T-helper 17 cell (primary cell): Measurements from ENCODE around the gene TMEM87B. TPM values are rescaled to one million over a fixed set of nuclear protein-coding genes. Genes with fewer than 3 reads are reported as not detected.
"Not testable (repeated sequence)": the region's sequence is repeated elsewhere in the genome, so short reads cannot be mapped to it uniquely, and the experiment has no call there.

Experiments used
- ATAC-seq: fragments of 150-1000 bp; cut with Tn5 transposase; 2 replicates; pipeline ENCODE4 v1.10.0; 2021; ENCODE audit warnings: mild to moderate bottlenecking, moderate library complexity
- DNase-seq, 3 donors: peaks; one replicate each; pipeline versions ENCODE4 v3.0.0 to v3.0.0-alpha.2; 2020 to 2021
- H3K9me3 ChIP-seq: one replicate; pipeline ENCODE4 v1.7.0; 2013; ENCODE audit warnings: low read length, mild to moderate bottlenecking; ENCODE audit not compliant: control insufficient read depth, poor library complexity, severe bottlenecking
- H3K27ac Mint-ChIP-seq: one replicate; pipeline ENCODE4 v1.8.0; 2022; ENCODE audit warnings: mild to moderate bottlenecking, moderate library complexity, mixed read lengths
- H3K27me3 Mint-ChIP-seq: one replicate; pipeline ENCODE4 v1.8.0; 2022; ENCODE audit warnings: mixed read lengths
- H3K36me3 Mint-ChIP-seq: one replicate; pipeline ENCODE4 v1.8.0; 2022; ENCODE audit warnings: low read depth, mixed read lengths
- H3K4me1 Mint-ChIP-seq: one replicate; pipeline ENCODE4 v1.8.0; 2022; ENCODE audit warnings: mild to moderate bottlenecking, mixed read lengths
- H3K4me3 Mint-ChIP-seq: one replicate; pipeline ENCODE4 v1.8.0; 2022; ENCODE audit warnings: mild to moderate bottlenecking, moderate library complexity, mixed read lengths
- total RNA-seq, 4 donors: library from RNA in 2 of 4; stranded (reverse) in 2 of 4; gene quantifications; one replicate each; pipeline ENCODE4 v1.2.3 and lab custom pipeline; 2022 to 2026

Gene TMEM87B
- total RNA-seq, 2 donors from 2014 or later, result 16.3 to 23.1 TPM

DNA sequence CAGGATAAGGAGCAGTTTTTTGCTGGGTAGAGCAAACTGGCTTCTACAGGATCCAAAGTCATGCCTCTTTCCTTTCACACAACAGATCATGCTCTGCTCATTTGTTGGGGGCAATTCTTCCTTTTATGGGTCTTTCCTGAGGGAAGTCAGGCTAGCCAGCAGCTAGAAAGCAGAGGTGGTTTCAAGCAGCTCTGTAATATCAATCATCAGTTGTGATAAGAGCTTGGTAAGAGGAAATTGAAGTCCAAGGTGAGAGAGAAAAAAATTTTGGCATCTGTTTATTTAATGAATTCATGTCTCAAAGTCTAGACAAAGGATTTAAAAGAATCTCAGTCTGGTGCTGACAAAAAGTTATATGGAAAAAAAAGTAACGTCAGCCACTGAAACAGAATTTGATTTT lies 6.2 kb downstream of the TMEM87B start:
- H3K4me1 Mint-ChIP-seq, result peaks cover 42% of the 10 kb centered on the region
- no peak for ATAC-seq
- H3K4me3 Mint-ChIP-seq, result no peak overlapping the region

DNA sequence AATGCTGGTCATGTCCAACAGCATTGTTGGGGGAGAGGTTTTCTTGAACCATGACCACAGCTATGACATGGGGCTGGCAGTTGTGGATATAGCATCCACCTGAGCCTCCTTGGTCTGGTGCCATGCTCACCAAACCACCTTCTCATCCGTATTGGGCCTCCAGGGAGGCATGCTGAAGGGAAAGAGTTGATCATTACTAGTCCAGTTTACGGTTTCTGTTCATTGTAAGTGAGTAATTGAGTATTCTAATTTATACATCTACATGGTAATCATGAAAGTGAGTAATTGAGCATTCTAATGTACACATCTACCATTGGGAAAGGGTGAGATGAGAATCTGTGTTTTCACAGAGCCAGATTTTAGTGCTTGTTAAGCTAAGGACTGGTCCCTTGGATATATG lies 6.8 kb downstream of the TMEM87B start:
- DNase-seq (no peak), ATAC-seq (no peak)
- Mint-ChIP-seq H3K27me3 (no peaks in the 10 kb centered on the region), H3K4me1 (peaks cover 40% of the 10 kb centered on the region), H3K36me3 (peaks cover 20% of the 10 kb centered on the region), H3K4me3 (no peak overlapping the region), H3K27ac (no peak overlapping the region)
- H3K9me3 ChIP-seq, result no peaks in the 10 kb centered on the region

More for the DNA sequence above, 6.2 kb downstream of the TMEM87B start:
- no peak overlapping the region for H3K27ac Mint-ChIP-seq
- H3K36me3 Mint-ChIP-seq, result peaks cover 18% of the 10 kb centered on the region
- no peaks in the 10 kb centered on the region for H3K27me3 Mint-ChIP-seq
- DNase-seq, result no peak
- no peaks in the 10 kb centered on the region for H3K9me3 ChIP-seq

DNA sequence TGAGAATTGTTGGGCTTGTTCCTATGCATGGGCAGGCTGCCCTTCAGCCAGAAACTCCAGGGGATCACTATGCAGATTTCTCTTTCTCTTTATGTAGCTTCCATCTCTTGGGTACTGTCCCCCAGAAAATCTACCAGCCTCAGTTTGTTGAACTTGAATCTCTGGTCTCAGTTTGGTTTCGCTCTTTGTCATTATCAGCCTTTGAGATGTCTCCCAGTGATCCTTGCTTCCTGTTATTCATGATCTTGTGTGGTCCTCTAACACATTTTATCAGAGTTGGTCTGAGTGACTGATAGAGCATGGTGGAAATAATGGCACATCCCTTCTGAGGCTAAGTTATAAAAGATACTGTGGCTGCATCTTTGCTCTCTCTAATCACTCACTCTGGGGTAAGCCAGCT lies 7.8 kb downstream of the TMEM87B start:
- H3K27ac Mint-ChIP-seq, result peak overlapping the region; percentile 62
- H3K4me3 Mint-ChIP-seq, result no peak overlapping the region
- H3K9me3 ChIP-seq, result no peaks in the 10 kb centered on the region
- H3K36me3 Mint-ChIP-seq, result peaks cover 23% of the 10 kb centered on the region
- H3K4me1 Mint-ChIP-seq, result peaks cover 40% of the 10 kb centered on the region
- no peak for ATAC-seq
- H3K27me3 Mint-ChIP-seq, result no peaks in the 10 kb centered on the region
- DNase-seq, result no peak

DNA sequence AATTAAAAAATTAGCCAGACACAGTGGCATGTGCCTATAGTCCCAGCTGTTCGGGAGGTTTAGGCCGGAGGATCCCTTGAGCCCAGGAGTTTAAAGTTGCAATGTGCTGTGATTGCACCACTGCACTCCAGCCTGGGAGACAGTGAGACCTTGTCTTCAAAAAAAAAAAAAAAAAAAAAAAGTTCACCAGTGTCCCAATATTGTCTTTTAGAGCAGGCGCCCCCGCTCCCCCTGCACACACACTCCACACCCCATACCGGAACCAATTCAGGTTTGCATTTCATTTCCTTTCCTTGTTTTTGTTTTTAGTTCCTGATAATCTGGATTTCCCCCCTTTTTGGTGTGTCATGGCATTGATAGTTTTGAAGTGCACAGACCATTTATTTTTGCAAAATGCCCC lies 10.4 kb downstream of the TMEM87B start:
- no peaks in the 10 kb centered on the region for H3K9me3 ChIP-seq
- DNase-seq (no peak), ATAC-seq (no peak)
- no peak overlapping the region for H3K27ac Mint-ChIP-seq
- H3K27me3 Mint-ChIP-seq, result no peaks in the 10 kb centered on the region
- H3K36me3 Mint-ChIP-seq, result peaks cover 20% of the 10 kb centered on the region
- peaks cover 26% of the 10 kb centered on the region for H3K4me1 Mint-ChIP-seq
- H3K4me3 Mint-ChIP-seq, result peak overlapping the region; percentile 33

DNA sequence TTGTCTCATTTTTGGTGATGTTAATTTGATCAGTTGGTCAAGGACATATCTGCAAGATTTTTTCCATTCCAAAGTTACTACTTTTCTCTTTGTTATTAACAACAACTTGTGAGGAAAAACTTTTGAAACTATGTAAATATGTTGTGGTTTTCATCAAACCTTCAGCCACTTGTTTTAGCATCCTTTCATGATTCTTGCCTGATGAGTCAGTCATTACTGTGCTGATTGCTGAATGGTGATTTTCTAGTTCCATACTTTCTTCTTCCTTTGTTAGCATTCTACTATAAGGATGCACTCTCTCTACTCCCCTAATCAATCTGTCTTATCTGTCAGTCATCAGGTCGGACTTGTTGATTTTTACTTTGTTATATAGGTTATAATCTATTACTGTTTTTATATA lies 10.9 kb downstream of the TMEM87B start:
- ATAC-seq (no peak), DNase-seq (no peak)
- peaks cover 26% of the 10 kb centered on the region for H3K4me1 Mint-ChIP-seq
- H3K9me3 ChIP-seq, result no peaks in the 10 kb centered on the region
- H3K27ac Mint-ChIP-seq, result peak overlapping the region; percentile 29
- H3K36me3 Mint-ChIP-seq, result peaks cover 20% of the 10 kb centered on the region
- H3K27me3 Mint-ChIP-seq, result no peaks in the 10 kb centered on the region
- H3K4me3 Mint-ChIP-seq, result no peak overlapping the region

DNA sequence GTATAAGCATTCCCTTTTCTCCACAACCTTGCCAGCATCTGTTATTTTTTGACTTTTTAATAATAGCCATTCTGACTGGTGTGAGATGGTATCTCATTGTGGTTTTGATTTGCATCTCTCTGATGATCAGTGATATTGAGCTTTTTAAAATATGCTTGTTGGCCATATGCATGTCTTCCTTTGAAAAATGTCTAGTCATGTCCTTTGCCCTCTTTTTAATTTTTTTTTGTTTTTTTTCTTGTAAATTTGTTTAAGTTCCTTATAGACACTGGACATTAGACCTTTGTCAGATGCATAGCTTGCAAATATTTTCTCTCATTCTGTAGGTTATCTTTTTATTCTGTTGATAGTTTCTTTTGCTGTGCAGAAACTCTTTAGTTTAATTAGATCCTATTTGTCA lies 14.7 kb downstream of the TMEM87B start:
- not testable (repeated sequence) for DNase-seq, H3K4me3 Mint-ChIP-seq, H3K9me3 ChIP-seq, H3K27ac Mint-ChIP-seq, H3K27me3 Mint-ChIP-seq, ATAC-seq
- H3K4me1 Mint-ChIP-seq, result peaks cover 37% of the 10 kb centered on the region
- peaks cover 24% of the 10 kb centered on the region for H3K36me3 Mint-ChIP-seq

DNA sequence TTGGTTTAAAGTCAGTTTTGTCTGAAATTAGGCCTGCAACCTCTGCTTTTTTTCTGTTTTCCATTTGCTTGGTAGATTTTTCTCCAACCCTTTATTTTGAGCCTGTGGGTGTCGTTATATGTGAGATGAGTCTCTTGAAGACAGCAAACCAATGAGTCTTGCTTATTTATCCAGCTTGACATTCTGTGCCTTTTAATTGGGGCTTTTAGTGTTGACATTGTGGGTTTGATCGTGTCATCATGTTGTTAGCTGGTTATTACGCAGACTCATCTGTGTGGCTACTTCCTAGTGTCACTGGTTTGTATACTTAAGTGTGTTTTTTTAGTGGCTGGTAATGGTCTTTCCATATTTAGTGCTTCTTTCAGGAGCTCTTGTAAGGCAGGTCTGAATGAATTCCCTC lies 18.8 kb downstream of the TMEM87B start:
- no peak overlapping the region for H3K4me3 Mint-ChIP-seq
- H3K9me3 ChIP-seq, result no peaks in the 10 kb centered on the region
- peaks cover 21% of the 10 kb centered on the region for H3K36me3 Mint-ChIP-seq
- H3K27ac Mint-ChIP-seq, result no peak overlapping the region
- no peaks in the 10 kb centered on the region for H3K27me3 Mint-ChIP-seq
- H3K4me1 Mint-ChIP-seq, result peaks cover 29% of the 10 kb centered on the region
- ATAC-seq (no peak), DNase-seq (no peak)

DNA sequence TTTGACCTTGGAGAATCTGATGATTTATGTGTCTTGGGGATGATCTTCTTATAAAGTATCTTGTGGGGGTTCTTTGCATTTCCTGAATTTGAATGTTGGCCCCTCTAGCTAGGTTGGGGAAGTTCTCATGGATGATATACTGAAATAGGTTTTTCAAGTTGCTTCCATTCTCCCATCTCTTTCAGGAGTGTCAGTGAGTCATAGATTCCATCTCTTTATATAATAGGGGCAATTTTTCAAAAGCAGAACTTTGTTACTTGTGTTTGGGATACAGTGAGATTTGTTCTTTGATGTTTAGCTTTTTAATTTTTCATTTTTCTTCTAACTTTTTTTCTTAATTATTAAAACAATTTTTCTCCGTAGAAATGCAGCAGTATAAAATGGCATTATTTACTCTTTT lies 19.4 kb downstream of the TMEM87B start:
- Mint-ChIP-seq H3K4me1 (peaks cover 29% of the 10 kb centered on the region), H3K27me3 (no peaks in the 10 kb centered on the region), H3K36me3 (peaks cover 20% of the 10 kb centered on the region), H3K27ac (no peak overlapping the region), H3K4me3 (no peak overlapping the region)
- DNase-seq (no peak), ATAC-seq (no peak)
- H3K9me3 ChIP-seq, result no peaks in the 10 kb centered on the region

DNA sequence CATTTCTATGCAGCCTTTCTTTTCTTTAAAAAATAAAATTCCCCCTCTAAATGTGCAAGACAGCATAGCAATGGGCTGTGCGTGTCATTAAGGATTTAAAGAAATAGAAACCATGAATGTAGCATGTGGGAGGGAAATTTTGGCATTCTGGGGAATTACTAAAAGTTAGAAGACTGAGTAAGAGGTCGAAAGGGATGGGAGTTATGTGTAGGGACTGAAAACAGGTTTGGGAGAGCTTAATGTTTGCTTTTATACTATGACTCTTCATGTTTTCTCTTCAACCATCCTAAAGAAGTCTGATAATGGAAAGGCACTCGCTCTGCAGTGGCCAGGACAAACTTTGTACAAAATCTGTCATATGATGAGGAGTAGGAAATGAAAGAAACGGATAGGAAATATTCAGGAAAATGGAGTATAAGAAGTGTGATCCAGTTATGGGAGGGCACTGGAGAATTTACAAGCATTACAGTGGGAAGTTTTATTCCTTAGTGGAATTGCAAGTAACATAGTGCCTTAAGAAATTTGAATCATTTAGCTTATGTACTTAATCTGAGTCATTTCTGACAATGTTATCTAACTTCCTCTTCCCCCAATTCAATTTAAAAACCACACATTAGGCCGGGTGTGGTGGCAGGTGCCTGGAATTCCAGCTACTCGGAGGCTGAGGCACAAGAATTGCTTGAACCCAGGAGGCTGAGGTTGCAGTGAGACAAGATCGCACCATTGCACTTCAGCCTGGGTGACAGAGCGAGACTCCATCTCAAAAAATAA lies 20.6 kb downstream of the TMEM87B start:
- Mint-ChIP-seq H3K27me3 (no peaks in the 10 kb centered on the region), H3K36me3 (peaks cover 21% of the 10 kb centered on the region), H3K4me3 (no peak overlapping the region), H3K27ac (peak overlapping the region; percentile 43), H3K4me1 (peaks cover 29% of the 10 kb centered on the region)
- DNase-seq, result no peak
- no peaks in the 10 kb centered on the region for H3K9me3 ChIP-seq
- no peak for ATAC-seq

DNA sequence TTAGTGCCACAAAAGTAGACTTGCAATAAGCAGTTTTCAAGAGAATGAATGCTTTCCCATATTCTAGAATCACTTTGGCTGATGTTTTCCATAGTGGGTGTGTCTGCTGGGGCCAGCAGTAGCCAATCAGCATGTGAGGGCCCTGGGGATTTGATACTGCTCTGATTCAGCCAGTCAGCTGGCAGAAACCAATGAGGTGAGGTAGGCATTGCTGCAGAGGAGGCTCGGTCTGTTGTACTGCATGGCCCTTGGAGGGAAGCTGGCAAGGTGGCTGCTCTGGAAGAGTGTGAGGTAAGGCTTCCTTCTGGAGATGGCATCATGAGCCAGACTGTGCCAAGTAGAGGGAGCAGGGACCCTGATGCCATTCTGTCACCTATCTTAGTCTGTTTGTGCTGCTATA lies 22.7 kb downstream of the TMEM87B start:
- no peak overlapping the region for H3K4me3 Mint-ChIP-seq
- peaks cover 19% of the 10 kb centered on the region for H3K36me3 Mint-ChIP-seq
- H3K27ac Mint-ChIP-seq, result no peak overlapping the region
- no peak for DNase-seq
- no peaks in the 10 kb centered on the region for H3K27me3 Mint-ChIP-seq
- no peaks in the 10 kb centered on the region for H3K9me3 ChIP-seq
- ATAC-seq, result no peak
- H3K4me1 Mint-ChIP-seq, result peaks cover 18% of the 10 kb centered on the region

DNA sequence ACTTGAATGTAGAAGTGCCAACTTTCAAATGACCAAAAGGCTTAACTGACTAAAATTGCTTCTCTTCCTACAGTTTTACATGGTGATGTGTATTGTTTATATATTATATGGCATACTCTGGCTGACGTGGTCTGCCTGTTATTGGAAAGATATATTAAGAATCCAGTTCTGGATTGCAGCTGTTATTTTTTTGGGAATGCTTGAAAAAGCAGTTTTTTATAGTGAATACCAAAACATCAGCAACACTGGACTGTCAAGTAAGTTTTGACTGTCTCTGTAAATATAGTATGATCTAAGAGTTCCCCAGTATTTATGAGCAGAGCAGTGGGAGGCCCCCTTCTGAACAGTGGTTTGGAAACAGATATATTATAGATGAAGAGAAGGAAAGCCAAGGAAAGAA lies 26.2 kb downstream of the TMEM87B start:
- H3K27ac Mint-ChIP-seq, result no peak overlapping the region
- DNase-seq, result no peak
- no peak for ATAC-seq
- H3K4me1 Mint-ChIP-seq, result peaks cover 9% of the 10 kb centered on the region
- no peak overlapping the region for H3K4me3 Mint-ChIP-seq
- H3K27me3 Mint-ChIP-seq, result no peaks in the 10 kb centered on the region
- peaks cover 23% of the 10 kb centered on the region for H3K36me3 Mint-ChIP-seq
- no peaks in the 10 kb centered on the region for H3K9me3 ChIP-seq

DNA sequence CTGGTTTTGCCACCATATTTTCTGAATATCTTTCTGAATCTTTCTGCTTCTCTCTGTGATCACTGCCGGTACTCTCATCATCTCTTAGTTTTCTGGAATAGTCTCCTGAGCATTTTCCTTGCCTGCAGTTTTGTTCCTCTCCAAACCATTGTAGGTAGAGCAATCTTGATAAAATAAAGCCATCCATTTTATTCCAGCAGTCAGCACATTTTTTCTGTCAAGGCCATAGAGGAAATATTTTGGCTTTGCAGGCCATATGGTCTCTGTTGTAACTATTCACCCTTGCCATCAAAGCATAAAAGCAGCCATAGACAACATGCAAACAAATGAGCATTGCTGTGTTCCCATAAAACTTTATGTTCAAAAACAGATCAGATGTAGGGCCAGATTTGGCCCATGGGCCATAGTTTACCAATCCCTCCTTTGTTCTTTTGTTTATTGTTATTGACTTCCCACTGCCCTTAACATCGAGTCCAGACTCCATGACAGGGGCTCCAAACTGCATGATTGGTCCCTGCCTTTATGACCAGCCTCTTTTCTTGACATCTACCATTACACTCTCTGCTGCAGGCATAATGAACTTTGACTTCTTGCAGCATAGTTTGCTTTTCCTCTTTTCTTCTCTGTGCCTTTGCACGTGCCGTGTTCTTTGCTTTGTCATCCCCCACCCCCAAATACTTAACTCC lies 29.8 kb downstream of the TMEM87B start:
- Mint-ChIP-seq H3K4me3 (no peak overlapping the region), H3K27me3 (no peaks in the 10 kb centered on the region), H3K36me3 (peaks cover 33% of the 10 kb centered on the region), H3K4me1 (peaks cover 22% of the 10 kb centered on the region), H3K27ac (peak overlapping the region; percentile 75)
- H3K9me3 ChIP-seq, result no peaks in the 10 kb centered on the region
- DNase-seq, result no peak
- ATAC-seq, result no peak

DNA sequence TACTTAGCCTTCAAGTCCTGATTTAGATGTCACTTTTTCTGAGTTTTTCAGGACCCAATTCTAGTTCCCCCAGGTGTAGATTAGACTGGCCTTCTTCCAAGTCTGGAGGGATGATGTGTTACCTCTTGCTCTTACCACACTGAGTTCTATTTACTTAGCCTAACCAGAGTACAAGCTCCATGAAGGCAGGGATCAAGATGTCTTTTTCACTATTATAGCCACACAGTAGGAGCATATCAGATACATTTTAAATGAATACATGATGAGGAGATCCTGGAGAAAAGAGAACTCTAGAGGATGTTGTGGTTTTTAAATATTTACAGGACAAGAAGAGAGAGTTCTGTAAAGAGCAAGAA lies 30.3 kb downstream of the TMEM87B start:
- peaks cover 37% of the 10 kb centered on the region for H3K36me3 Mint-ChIP-seq
- no peaks in the 10 kb centered on the region for H3K9me3 ChIP-seq
- ATAC-seq, result no peak
- no peak for DNase-seq
- no peaks in the 10 kb centered on the region for H3K27me3 Mint-ChIP-seq
- peaks cover 22% of the 10 kb centered on the region for H3K4me1 Mint-ChIP-seq
- no peak overlapping the region for H3K4me3 Mint-ChIP-seq
- H3K27ac Mint-ChIP-seq, result no peak overlapping the region
